Colonic mucosa (tissue), 4 donors: Measurements from ENCODE around the gene RTL1. TPM values are rescaled to one million over a fixed set of nuclear protein-coding genes. Genes with fewer than 3 reads are reported as not detected.

Experiments
- DNase-seq: peaks from one replicate; pipeline ENCODE4 v3.0.0-alpha.2; 2020
- H3K27ac ChIP-seq: fragments of 200-600 bp; one replicate; pipeline ENCODE4 v1.8.0; 2021
- H3K27me3 ChIP-seq: fragments of 200-600 bp; one replicate; pipeline ENCODE4 v1.8.0; 2021
- H3K36me3 ChIP-seq: fragments of 200-600 bp; one replicate; pipeline ENCODE4 v1.8.0; 2021
- H3K4me1 ChIP-seq: fragments of 200-600 bp; one replicate; pipeline ENCODE4 v1.8.0; 2021; ENCODE audit warnings: mild to moderate bottlenecking
- H3K4me3 ChIP-seq: fragments of 200-600 bp; one replicate; pipeline ENCODE4 v1.8.0; 2021
- H3K9ac ChIP-seq, 2 donors: one replicate each; pipeline ENCODE4 v1.7.0; 2013; ENCODE audit warnings: control low read depth in 2 of 2, low read depth in 2 of 2, low read length in 2 of 2
- H3K9me3 ChIP-seq: fragments of 200-600 bp; one replicate; pipeline ENCODE4 v1.8.0; 2021
- CTCF ChIP-seq: fragments of 200-600 bp; IDR thresholded peaks from one replicate; pipeline ENCODE4 v1.8.0; 2022; ENCODE audit warnings: antibody characterized with exemption, mild to moderate bottlenecking
- intact Hi-C: fragments of 100-400 bp; cut with DNase I; formaldehyde crosslinking; loops from one replicate; pipeline ENCODE4 v1.14.1; 2022
- total RNA-seq, 2 donors: library from RNA; stranded (reverse); fragmentation: NEBNext Ultra II Directional in 1 of 2; extraction: Animal tissue kit (Norgen Biotek cat#: 25700) in 1 of 2; gene quantifications; one replicate each; pipeline ENCODE4 v1.2.1, GENCODE V29; 2021
- donor health status: healthy.
- donor health status: DM: no; HTN: no; CAD: no.
- donor health status: DM: no; HTN: no; CAD: no.

The RTL1 gene
- total RNA-seq, 2 donors from 2014 or later = not detected

GRCh38 chr14:100854435-100854834 lies 49.1 kb downstream of the RTL1 start:
- DNase-seq = no peak
- H3K9me3 ChIP-seq = no peaks in the 10 kb centered on the region
- intact Hi-C loops = loop anchor here (5.0 to 10.0 kb wide), 4 partner anchors 48 to 813 kb away; partner anchors contain the start of gene RTL1
- H3K9ac ChIP-seq = no peak overlapping the region
- H3K4me1 ChIP-seq = peaks cover 3% of the 10 kb centered on the region
- H3K4me3 ChIP-seq = no peak overlapping the region
- no peak for TF ChIP-seq CTCF
- no peaks in the 10 kb centered on the region for H3K36me3 ChIP-seq
- no peaks in the 10 kb centered on the region for H3K27me3 ChIP-seq
- no peak overlapping the region for H3K27ac ChIP-seq

GRCh38 chr14:100851946-100852620 lies 51.4 kb downstream of the RTL1 start:
- Histone ChIP-seq H3K36me3 (no peaks in the 10 kb centered on the region), H3K9ac (no peak overlapping the region), H3K4me3 (no peak overlapping the region), H3K4me1 (peaks cover 4% of the 10 kb centered on the region), H3K27ac (no peak overlapping the region), H3K27me3 (no peaks in the 10 kb centered on the region), H3K9me3 (no peaks in the 10 kb centered on the region)
- intact Hi-C loops = loop anchor here (2.0 to 10.0 kb wide), 5 partner anchors 50 to 815 kb away; partner anchors contain the start of gene RTL1
- DNase-seq = no peak
- TF ChIP-seq CTCF = no peak

GRCh38 chr14:100851586-100851916 lies 52.0 kb downstream of the RTL1 start:
- TF ChIP-seq CTCF = no peak
- no peaks in the 10 kb centered on the region for H3K27me3 ChIP-seq
- no peak overlapping the region for H3K4me3 ChIP-seq
- H3K9ac ChIP-seq = no peak overlapping the region
- no peaks in the 10 kb centered on the region for H3K36me3 ChIP-seq
- no peak for DNase-seq
- H3K27ac ChIP-seq = no peak overlapping the region
- intact Hi-C loops = loop anchor here (5.0 to 10.0 kb wide), 4 partner anchors 51 to 816 kb away; partner anchors contain the start of gene RTL1
- H3K4me1 ChIP-seq = peaks cover 4% of the 10 kb centered on the region
- no peaks in the 10 kb centered on the region for H3K9me3 ChIP-seq

GRCh38 chr14:100850841-100851585 lies 52.5 kb downstream of the RTL1 start:
- H3K27me3 ChIP-seq = no peaks in the 10 kb centered on the region
- no peak overlapping the region for H3K4me3 ChIP-seq
- peak; percentile 93 for TF ChIP-seq CTCF
- H3K36me3 ChIP-seq = no peaks in the 10 kb centered on the region
- no peak overlapping the region for H3K9ac ChIP-seq
- DNase-seq = peak; percentile 94
- H3K27ac ChIP-seq = no peak overlapping the region
- H3K9me3 ChIP-seq = no peaks in the 10 kb centered on the region
- peaks cover 4% of the 10 kb centered on the region for H3K4me1 ChIP-seq
- intact Hi-C loops = loop anchor here (5.0 to 10.0 kb wide), 4 partner anchors 51 to 816 kb away; partner anchors contain the start of gene RTL1

GRCh38 chr14:100849115-100849781 lies 54.3 kb downstream of the RTL1 start:
- Histone ChIP-seq H3K4me1 (peaks cover 4% of the 10 kb centered on the region), H3K9ac (no peak overlapping the region), H3K27me3 (no peaks in the 10 kb centered on the region), H3K9me3 (no peaks in the 10 kb centered on the region), H3K27ac (no peak overlapping the region), H3K4me3 (no peak overlapping the region), H3K36me3 (no peaks in the 10 kb centered on the region)
- no peak for TF ChIP-seq CTCF
- no peak for DNase-seq
- intact Hi-C loops = no loop called here
